ENCODE data around the gene TAF6.

The TAF6 gene

DNA sequence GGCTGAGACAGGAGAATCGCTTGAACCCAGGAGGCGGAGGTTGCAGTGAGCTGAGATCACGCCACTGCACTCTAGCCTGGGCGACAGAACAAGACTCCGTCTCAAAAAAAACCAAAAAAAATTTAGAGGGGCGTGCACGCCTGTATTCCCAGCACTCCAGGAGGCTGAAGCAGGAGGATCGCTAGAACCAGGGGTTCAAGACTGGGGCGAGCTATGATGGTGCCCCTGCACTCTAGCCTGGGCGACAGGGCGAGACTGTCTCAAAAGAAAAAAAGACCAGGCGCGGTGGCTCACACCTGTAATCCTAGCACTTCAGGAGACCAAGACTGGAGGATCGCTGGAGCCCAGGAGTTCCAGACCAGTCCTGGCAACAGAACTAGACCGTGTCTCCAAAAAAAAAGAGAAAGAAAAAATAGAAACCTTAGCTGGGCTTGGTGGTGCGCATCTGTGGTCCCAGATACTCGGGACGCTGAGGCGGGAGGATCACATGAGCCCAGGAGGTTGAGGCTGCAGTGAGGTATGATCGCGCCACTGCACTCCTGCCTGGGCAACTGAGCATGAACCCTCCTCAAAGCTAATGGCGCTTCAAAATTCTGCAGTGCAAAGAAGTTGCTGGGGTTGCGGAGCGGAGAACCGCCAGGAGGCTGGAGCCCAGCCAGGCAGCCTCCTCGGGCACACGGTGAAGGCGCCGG lies 7.2 kb upstream of the TAF6 start (continued):
- TF ChIP-seq OVOL3 (tag by site-specific recombination; IDR thresholded peaks at IDR 0.05), result peak; percentile 40; the same call in 1 of the 2 replicates
- peak; percentile 47; the same call in 1 of the 2 replicates for TF ChIP-seq ZNF600 (tag by site-specific recombination; IDR thresholded peaks at IDR 0.05)
- peak; percentile 51; the same call in 1 of the 2 replicates for TF ChIP-seq ZNF184 (tag by site-specific recombination; IDR thresholded peaks at IDR 0.05)
- peak; percentile 70; the same call in 1 of the 2 replicates for TF ChIP-seq GLI4 (tag by site-specific recombination; IDR thresholded peaks at IDR 0.05)

DNA sequence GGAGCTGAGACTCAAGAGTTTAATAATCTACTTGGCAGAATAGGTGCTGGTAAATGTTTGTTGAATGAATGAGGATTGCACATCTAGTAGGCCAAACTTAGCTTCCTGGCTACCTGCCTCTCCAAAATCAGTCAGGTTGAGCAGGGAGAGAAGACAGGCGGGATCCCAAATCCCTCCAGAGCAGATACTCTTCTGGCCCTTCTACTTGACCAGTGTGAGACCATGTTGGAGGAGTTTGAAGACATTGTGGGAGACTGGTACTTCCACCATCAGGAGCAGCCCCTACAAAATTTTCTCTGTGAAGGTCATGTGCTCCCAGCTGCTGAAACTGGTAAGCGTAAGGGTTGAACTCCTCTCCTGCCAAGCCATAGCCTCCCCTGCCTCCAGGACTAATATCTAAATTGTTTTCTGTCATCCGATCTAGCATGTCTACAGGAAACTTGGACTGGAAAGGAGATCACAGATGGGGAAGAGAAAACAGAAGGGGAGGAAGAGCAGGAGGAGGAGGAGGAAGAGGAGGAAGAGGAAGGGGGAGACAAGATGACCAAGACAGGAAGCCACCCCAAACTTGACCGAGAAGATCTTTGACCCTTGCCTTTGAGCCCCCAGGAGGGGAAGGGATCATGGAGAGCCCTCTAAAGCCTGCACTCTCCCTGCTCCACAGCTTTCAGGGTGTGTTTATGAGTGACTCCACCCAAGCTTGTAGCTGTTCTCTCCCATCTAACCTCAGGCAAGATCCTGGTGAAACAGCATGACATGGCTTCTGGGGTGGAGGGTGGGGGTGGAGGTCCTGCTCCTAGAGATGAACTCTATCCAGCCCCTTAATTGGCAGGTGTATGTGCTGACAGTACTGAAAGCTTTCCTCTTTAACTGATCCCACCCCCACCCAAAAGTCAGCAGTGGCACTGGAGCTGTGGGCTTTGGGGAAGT lies 5.4 kb upstream of the TAF6 start:
- CTCF ChIA-PET, result interaction anchor here (0.6 to 1.1 kb wide), 9 partner anchors 8 to 611 kb away, joined by 3 to 5 read pairs (median 4); no protein-coding TSS in a partner anchor
- H3K4me3 ChIP-seq (ENCODE audit: low read depth, low read length), result no peak overlapping the region
- H3K9me3 ChIP-seq (ENCODE audit: control insufficient read depth, insufficient read depth, low read depth, low read length), result no peaks in the 10 kb centered on the region
- H3K27ac ChIP-seq (ENCODE audit: extremely low read depth, low read depth, low read length), result no peak overlapping the region
- peaks cover 0 to 13% of the 10 kb centered on the region in 2 experiments; a peak in 2 of 3 replicates for H3K36me3 ChIP-seq (ENCODE audit: control insufficient read depth in 2 of 2, insufficient read depth in 1 of 2, low read length in 2 of 2)
- H3K4me1 ChIP-seq (ENCODE audit: control insufficient read depth, insufficient read depth, low read length), result peaks cover 3% of the 10 kb centered on the region
- POLR2A ChIA-PET, result interaction anchor here (0.7 to 8.4 kb wide), 3 partner anchors 23 to 305 kb away, joined by 4 to 81 read pairs (median 4); partner anchors contain the start of genes AP4M1, MCM7 and MEPCE
- TF ChIP-seq FEZF1 (tag by site-specific recombination; IDR thresholded peaks at IDR 0.05) (no peak), ZNF324 (tag by site-specific recombination; IDR thresholded peaks at IDR 0.05) (no peak), KLF1 (tag by site-specific recombination; IDR thresholded peaks at IDR 0.05) (peak; percentile 80), PRDM1 (tag by site-specific recombination; IDR thresholded peaks at IDR 0.05) (peak; percentile 18; the same call in 1 of the 2 replicates), ZNF677 (tag by site-specific recombination; IDR thresholded peaks at IDR 0.05) (no peak), PRDM10 (tag by site-specific recombination; IDR thresholded peaks at IDR 0.05) (peak; percentile 50), KLF17 (tag by site-specific recombination; IDR thresholded peaks at IDR 0.05) (peak; percentile 69), ZNF777 (tag by site-specific recombination; IDR thresholded peaks at IDR 0.05; ENCODE audit: borderline replicate concordance) (no peak), ZNF560 (tag by site-specific recombination; IDR thresholded peaks at IDR 0.05; ENCODE audit: borderline replicate concordance) (no peak)
- TF ChIP-seq, protein P1, sequence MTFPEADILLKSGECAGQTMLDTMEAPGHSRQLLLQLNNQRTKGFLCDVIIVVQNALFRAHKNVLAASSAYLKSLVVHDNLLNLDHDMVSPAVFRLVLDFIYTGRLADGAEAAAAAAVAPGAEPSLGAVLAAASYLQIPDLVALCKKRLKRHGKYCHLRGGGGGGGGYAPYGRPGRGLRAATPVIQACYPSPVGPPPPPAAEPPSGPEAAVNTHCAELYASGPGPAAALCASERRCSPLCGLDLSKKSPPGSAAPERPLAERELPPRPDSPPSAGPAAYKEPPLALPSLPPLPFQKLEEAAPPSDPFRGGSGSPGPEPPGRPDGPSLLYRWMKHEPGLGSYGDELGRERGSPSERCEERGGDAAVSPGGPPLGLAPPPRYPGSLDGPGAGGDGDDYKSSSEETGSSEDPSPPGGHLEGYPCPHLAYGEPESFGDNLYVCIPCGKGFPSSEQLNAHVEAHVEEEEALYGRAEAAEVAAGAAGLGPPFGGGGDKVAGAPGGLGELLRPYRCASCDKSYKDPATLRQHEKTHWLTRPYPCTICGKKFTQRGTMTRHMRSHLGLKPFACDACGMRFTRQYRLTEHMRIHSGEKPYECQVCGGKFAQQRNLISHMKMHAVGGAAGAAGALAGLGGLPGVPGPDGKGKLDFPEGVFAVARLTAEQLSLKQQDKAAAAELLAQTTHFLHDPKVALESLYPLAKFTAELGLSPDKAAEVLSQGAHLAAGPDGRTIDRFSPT (tag by site-specific recombination; IDR thresholded peaks at IDR 0.05), result no peak
- TF ChIP-seq, protein P2, sequence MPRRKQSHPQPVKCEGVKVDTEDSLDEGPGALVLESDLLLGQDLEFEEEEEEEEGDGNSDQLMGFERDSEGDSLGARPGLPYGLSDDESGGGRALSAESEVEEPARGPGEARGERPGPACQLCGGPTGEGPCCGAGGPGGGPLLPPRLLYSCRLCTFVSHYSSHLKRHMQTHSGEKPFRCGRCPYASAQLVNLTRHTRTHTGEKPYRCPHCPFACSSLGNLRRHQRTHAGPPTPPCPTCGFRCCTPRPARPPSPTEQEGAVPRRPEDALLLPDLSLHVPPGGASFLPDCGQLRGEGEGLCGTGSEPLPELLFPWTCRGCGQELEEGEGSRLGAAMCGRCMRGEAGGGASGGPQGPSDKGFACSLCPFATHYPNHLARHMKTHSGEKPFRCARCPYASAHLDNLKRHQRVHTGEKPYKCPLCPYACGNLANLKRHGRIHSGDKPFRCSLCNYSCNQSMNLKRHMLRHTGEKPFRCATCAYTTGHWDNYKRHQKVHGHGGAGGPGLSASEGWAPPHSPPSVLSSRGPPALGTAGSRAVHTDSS (tag by site-specific recombination; IDR thresholded peaks at IDR 0.05), result peak; percentile 97
- TF ChIP-seq, protein P3, sequence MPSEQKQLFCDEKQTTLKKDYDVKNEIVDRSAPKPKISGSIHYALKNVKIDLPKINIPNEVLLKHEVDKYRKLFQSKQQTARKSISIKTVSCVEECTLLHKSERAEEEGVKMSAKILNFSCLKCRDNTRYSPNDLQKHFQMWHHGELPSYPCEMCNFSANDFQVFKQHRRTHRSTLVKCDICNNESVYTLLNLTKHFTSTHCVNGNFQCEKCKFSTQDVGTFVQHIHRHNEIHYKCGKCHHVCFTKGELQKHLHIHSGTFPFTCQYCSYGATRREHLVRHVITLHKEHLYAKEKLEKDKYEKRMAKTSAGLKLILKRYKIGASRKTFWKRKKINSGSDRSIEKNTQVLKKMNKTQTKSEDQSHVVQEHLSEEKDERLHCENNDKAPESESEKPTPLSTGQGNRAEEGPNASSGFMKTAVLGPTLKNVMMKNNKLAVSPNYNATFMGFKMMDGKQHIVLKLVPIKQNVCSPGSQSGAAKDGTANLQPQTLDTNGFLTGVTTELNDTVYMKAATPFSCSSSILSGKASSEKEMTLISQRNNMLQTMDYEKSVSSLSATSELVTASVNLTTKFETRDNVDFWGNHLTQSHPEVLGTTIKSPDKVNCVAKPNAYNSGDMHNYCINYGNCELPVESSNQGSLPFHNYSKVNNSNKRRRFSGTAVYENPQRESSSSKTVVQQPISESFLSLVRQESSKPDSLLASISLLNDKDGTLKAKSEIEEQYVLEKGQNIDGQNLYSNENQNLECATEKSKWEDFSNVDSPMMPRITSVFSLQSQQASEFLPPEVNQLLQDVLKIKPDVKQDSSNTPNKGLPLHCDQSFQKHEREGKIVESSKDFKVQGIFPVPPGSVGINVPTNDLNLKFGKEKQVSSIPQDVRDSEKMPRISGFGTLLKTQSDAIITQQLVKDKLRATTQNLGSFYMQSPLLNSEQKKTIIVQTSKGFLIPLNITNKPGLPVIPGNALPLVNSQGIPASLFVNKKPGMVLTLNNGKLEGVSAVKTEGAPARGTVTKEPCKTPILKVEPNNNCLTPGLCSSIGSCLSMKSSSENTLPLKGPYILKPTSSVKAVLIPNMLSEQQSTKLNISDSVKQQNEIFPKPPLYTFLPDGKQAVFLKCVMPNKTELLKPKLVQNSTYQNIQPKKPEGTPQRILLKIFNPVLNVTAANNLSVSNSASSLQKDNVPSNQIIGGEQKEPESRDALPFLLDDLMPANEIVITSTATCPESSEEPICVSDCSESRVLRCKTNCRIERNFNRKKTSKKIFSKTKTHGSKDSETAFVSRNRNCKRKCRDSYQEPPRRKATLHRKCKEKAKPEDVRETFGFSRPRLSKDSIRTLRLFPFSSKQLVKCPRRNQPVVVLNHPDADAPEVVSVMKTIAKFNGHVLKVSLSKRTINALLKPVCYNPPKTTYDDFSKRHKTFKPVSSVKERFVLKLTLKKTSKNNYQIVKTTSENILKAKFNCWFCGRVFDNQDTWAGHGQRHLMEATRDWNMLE (tag by site-specific recombination; conservative IDR thresholded peaks at IDR 0.05; ENCODE audit: low read depth), result no peak
- TF ChIP-seq, protein P4, sequence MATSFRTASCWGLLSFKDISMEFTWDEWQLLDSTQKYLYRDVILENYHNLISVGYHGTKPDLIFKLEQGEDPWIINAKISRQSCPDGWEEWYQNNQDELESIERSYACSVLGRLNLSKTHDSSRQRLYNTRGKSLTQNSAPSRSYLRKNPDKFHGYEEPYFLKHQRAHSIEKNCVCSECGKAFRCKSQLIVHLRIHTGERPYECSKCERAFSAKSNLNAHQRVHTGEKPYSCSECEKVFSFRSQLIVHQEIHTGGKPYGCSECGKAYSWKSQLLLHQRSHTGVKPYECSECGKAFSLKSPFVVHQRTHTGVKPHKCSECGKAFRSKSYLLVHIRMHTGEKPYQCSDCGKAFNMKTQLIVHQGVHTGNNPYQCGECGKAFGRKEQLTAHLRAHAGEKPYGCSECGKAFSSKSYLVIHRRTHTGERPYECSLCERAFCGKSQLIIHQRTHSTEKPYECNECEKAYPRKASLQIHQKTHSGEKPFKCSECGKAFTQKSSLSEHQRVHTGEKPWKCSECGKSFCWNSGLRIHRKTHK (tag by site-specific recombination; IDR thresholded peaks at IDR 0.05), result no peak

All from HEK293 (cell line).